Peyer's patch (tissue), 4 donors: ENCODE data around the gene USH2A. TPM values are rescaled to one million over a fixed set of nuclear protein-coding genes. Genes with fewer than 3 reads are reported as not detected.

ENCODE experiments used
- DNase-seq, 3 donors: peaks; one replicate each; pipeline ENCODE4 v3.0.0-alpha.2; 2017 to 2019
- H3K27ac ChIP-seq, 4 donors: fragments of 200-600 bp; sonication (generic); one replicate each; pipeline ENCODE4 v1.5.1; 2016 to 2019
- H3K27me3 ChIP-seq, 2 donors: fragments of 200-600 bp; sonication (generic); one replicate each; pipeline ENCODE4 v1.5.1; 2019
- H3K36me3 ChIP-seq, 3 donors: fragments of 200-600 bp; sonication (generic); one replicate each; pipeline ENCODE4 v1.5.1; 2016 to 2019
- H3K4me1 ChIP-seq, 4 donors: fragments of 200-600 bp; sonication (generic); one replicate each; pipeline ENCODE4 v1.5.1; 2016 to 2019
- H3K4me3 ChIP-seq, 4 donors: fragments of 200-600 bp; sonication (generic); 1 replicate in 3 of 4; 2 replicates in 1 of 4; pipeline ENCODE4 v1.5.1; 2016 to 2019; ENCODE audit warnings: mild to moderate bottlenecking in 1 of 4
- H3K9me3 ChIP-seq, 4 donors: fragments of 200-600 bp; sonication (generic); one replicate each; pipeline ENCODE4 v1.5.1; 2016 to 2019; ENCODE audit warnings: mild to moderate bottlenecking in 1 of 4
- CTCF ChIP-seq, 6 experiments: fragments of 450-650 bp in 4 of 6; fragments of 200-600 bp in 2 of 6; sonication (generic) in 1 of 6; IDR thresholded peaks; one replicate each; pipeline ENCODE4 v1.5.1; 2017 to 2019; ENCODE audit warnings: antibody characterized with exemption in 6 of 6, mild to moderate bottlenecking in 3 of 6, moderate library complexity in 1 of 6
- POLR2A ChIP-seq, 2 donors: fragments of 450-650 bp; IDR thresholded peaks; one replicate each; pipeline ENCODE4 v1.5.1; 2017; ENCODE audit warnings: antibody characterized with exemption in 2 of 2, mild to moderate bottlenecking in 2 of 2, moderate library complexity in 2 of 2
- total RNA-seq, 4 donors: library from RNA; depleted of rRNA; stranded (reverse); fragments of >200 nt; gene quantifications; one replicate each; pipeline ENCODE4 v1.1.0, GENCODE V29; 2016

Gene USH2A
- total RNA-seq, 4 donors from 2014 or later, result not detected

GRCh38 chr1:216075339-216075738 lies 347.9 kb downstream of the USH2A start:
- no peak overlapping the region for H3K4me3 ChIP-seq
- no peaks in the 10 kb centered on the region for H3K27me3 ChIP-seq
- no peaks in the 10 kb centered on the region for H3K4me1 ChIP-seq
- H3K27ac ChIP-seq, result no peak overlapping the region
- no peak for DNase-seq
- H3K9me3 ChIP-seq, result no peaks in the 10 kb centered on the region
- TF ChIP-seq CTCF (IDR thresholded peaks at IDR 0.05) (no peak), POLR2A (IDR thresholded peaks at IDR 0.05) (no peak)
- H3K36me3 ChIP-seq, result no peaks in the 10 kb centered on the region

GRCh38 chr1:216073793-216074595 lies 349.3 kb downstream of the USH2A start:
- DNase-seq, result no peak
- no peak for TF ChIP-seq POLR2A (IDR thresholded peaks at IDR 0.05)
- no peak for TF ChIP-seq CTCF (IDR thresholded peaks at IDR 0.05)
- Histone ChIP-seq H3K27ac (no peak overlapping the region), H3K4me1 (no peaks in the 10 kb centered on the region), H3K36me3 (no peaks in the 10 kb centered on the region), H3K27me3 (no peaks in the 10 kb centered on the region), H3K4me3 (no peak overlapping the region), H3K9me3 (no peaks in the 10 kb centered on the region)

- no peaks in the 10 kb centered on the region for H3K9me3 ChIP-seq
- TF ChIP-seq CTCF (IDR thresholded peaks at IDR 0.05) (no peak), POLR2A (IDR thresholded peaks at IDR 0.05) (no peak)
- no peak overlapping the region for H3K27ac ChIP-seq
- no peak for DNase-seq
- H3K27me3 ChIP-seq, result no peaks in the 10 kb centered on the region
- no peak overlapping the region for H3K4me3 ChIP-seq
- H3K4me1 ChIP-seq, result no peaks in the 10 kb centered on the region
- H3K36me3 ChIP-seq, result no peaks in the 10 kb centered on the region
These were observed 352.0 kb downstream of the USH2A start for GRCh38 chr1:216071262-216071661.

- Histone ChIP-seq H3K9me3 (no peaks in the 10 kb centered on the region), H3K27ac (no peak overlapping the region), H3K36me3 (no peaks in the 10 kb centered on the region), H3K27me3 (no peaks in the 10 kb centered on the region), H3K4me1 (no peaks in the 10 kb centered on the region), H3K4me3 (no peak overlapping the region)
- TF ChIP-seq CTCF (IDR thresholded peaks at IDR 0.05), result no peak
- TF ChIP-seq POLR2A (IDR thresholded peaks at IDR 0.05), result no peak
- DNase-seq, result no peak
These were observed 358.6 kb downstream of the USH2A start for GRCh38 chr1:216064643-216065042.

- no peaks in the 10 kb centered on the region for H3K9me3 ChIP-seq
- no peaks in the 10 kb centered on the region for H3K36me3 ChIP-seq
- no peak overlapping the region for H3K27ac ChIP-seq
- no peaks in the 10 kb centered on the region for H3K4me1 ChIP-seq
- H3K27me3 ChIP-seq, result no peaks in the 10 kb centered on the region
- no peak for DNase-seq
- no peak overlapping the region for H3K4me3 ChIP-seq
- TF ChIP-seq CTCF (IDR thresholded peaks at IDR 0.05) (no peak), POLR2A (IDR thresholded peaks at IDR 0.05) (no peak)
These were observed 365.3 kb downstream of the USH2A start for GRCh38 chr1:216057947-216058346.
